Mammary microvascular endothelial cell (primary cell): ENCODE results near the gene ECM1. TPM values are rescaled to one million over a fixed set of nuclear protein-coding genes. Genes with fewer than 3 reads are reported as not detected.

Source experiments
- total RNA-seq: library from RNA; depleted of rRNA; stranded (reverse); fragments of >200 nt; gene quantifications from 2 replicates; pipeline ENCODE4 v1.2.3, GENCODE V29; 2015

The ECM1 gene
- total RNA-seq = 1.5 and 2.1 TPM in 2 replicates

DNA sequence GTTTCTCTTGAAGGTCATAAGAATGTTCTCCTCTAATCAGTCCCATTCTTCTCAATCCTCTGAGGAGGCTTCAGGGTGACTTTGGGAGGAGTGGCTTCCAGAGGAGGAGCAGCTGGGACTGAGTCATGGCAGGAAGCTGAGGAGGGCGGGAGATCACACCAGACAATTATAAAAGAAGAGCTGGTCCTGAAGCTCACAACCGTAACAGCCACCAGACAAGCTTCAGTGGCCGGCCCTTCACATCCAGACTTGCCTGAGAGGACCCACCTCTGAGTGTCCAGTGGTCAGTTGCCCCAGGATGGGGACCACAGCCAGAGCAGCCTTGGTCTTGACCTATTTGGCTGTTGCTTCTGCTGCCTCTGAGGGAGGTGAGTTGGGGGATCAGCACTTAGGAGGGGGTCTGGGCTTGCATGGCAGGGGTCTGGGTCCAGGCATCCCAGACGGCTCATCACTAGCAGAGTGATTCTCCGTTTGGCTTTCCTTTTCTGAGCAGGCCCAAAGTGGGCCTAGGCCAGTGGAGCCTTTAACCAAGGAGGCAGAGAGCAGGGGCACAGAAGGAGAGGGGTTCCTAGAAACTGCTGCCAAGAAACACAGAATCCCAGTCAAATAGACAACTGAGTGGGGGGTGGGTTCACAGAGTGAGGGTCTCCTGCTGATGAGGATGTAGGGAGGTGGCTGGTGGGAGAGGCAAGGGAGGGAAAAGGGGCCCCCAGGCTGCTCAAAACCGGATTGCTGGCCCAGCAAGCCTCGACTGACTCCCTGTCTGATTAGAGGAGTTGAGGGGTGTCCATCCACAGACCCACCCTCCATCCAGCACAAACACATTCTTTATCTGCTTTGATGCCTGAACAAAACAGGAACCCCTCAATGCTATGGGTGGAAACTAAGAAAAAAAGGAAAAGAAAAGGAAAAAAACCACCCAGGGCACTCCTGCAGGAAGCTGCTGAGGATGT, at the start of gene ECM1:
Gene ECM1 (plus strand): TSS at position 198 of the 953 bp plus-strand sequence. CDS start 101 bp downstream, at position 299.

DNA sequence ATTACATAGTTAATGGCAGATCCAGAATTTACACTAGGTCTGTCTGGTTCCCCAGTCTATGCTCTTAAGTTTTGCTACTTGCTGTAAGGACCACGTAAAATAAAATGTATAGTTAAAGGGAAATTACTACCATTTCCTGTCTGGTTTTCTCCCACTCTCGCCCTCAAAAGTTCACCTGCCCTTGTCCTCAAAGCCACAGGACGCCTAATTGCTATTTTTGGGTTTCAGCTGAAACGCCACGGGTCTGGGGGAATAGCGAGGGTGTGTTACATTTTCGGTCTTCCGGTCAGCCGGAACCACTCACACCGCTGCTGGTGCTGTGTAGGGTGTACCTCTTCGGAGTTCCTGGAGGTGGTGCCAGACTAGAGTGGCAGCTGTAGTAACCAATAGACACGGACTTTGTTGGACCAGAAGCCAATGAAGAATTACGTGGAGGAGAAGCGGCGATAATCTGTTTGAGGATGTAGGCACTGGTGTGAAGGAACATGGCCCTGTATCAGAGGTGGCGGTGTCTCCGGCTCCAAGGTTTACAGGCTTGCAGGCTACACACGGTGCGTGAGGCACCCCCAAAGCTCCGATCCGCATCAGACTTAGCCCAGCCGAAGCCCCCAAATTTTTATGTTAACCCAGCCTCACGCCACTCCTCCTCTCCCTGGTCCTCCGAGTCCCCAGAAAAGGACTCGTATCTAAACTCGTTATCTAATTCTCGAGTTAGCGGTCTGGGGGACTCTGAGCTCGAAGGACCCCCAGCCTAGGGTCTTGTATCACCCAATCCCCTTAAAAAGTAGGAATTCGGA, 20.7 kb upstream of the ECM1 start, which contains the start of gene TARS2:
Gene TARS2 (plus strand): TSS at position 454 of the 797 bp plus-strand sequence. CDS start 32 bp downstream, at position 486.

DNA sequence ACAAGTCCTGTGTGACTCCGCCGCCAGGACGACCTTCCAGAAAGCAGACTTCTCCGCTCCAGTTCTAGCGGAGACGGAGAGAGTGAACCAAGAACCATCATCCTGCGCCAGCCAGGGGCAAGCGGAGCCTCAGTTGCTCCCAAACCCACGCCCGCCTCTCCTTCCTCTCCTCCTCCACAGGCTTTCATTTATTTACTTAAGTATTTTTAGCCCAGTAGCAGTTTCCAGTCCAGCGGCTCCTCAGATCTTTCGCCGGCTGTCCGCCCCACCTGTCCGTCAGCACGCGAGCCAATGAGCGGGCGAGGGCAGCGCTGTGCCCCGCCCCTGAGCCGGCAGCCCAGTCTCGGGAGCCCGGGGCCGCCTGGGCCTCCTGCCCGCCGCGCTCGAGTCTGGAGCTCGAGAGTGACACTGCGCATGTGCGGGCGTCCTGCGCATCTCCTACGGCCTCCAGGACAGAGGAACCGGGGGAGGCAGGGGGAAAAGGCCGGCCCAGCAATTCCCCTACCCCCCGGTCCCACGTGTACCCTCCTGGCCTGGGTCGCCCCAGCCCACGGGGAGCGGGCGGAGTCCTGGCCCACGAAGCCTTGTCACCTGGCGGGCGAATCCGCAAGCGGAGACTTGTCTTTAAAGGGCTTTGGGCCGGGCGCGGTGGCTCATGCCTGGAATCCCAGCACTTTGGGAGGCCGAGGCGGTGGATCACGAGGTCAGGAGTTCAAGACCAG, 7.6 kb downstream of the ECM1 start, which contains the start of gene FALEC:
Gene FALEC (plus strand): TSS at position 425 of the 722 bp plus-strand sequence.

DNA sequence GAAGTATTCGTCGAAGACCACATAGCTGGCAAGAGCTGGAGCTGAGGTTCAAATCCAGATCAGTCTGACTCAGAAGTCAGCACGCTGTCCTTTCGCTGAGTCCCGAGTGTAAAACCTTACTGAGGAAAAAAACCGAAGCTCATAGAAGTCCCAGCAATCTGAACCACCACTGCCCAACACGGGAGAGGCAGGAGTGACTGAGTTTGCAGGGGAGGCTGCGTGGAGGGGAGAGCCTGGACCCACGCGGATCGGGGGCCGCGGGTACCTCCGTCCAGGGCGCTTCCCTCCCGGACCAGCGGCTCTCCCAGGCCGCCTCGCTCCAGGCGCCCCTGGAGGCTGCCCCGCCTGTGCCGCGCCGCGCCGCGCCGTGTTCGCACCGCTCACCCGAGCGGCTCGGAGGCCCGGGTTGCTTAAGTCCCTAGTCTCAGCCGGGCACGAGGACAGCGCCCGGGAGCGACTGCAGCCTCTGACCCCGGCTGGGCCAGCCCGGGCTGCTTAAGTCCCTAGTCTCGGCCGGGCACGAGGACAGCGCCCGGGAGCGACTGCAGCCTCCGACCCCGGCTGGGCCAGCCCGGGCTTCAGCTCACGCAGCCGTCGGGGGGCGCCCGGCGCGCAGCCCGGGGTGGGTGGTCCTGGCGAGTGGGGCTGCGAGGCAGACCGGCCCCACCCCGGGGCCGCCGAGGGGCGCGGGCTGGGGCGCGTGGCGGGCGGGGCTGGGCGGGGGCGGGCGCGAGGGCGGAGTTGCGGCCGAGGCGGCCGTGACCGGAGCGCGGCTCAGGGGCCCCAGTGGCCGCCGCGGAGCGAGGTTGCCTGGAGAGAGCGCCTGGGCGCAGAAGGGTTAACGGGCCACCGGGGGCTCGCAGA, 41.0 kb downstream of the ECM1 start, which contains the start of gene ADAMTSL4:
Gene ADAMTSL4 (plus strand): TSS at position 777 of the 864 bp plus-strand sequence. CDS start 2,881 bp downstream, outside the sequence.

Other genes starting within 250 kb of the ECM1 start
- 146 and 148 TPM in 2 replicates for gene APH1A, start 239.1 kb upstream of the ECM1 start, total RNA-seq
- 45.0 and 60.8 TPM in 2 replicates for gene C1orf54, start 235.3 kb upstream of the ECM1 start, total RNA-seq
- gene CIART, start 225.6 kb upstream of the ECM1 start, total RNA-seq = 0.60 and 1.1 TPM in 2 replicates
- gene MRPS21, start 214.2 kb upstream of the ECM1 start, total RNA-seq = 44.3 and 55.1 TPM in 2 replicates
- gene PRPF3, start 186.6 kb upstream of the ECM1 start, total RNA-seq = 30.2 and 34.8 TPM in 2 replicates
- gene RPRD2, start 144.0 kb upstream of the ECM1 start, total RNA-seq = 7.2 and 8.9 TPM in 2 replicates
- gene TARS2, start 20.7 kb upstream of the ECM1 start, total RNA-seq = 15.6 and 19.0 TPM in 2 replicates
- gene FALEC, start 7.6 kb downstream of the ECM1 start, total RNA-seq = not detected in 2 replicates
- 0.40 and 0.44 TPM in 2 replicates for gene ADAMTSL4, start 41.3 kb downstream of the ECM1 start, total RNA-seq
- gene MCL1, start 71.5 kb downstream of the ECM1 start, total RNA-seq = 237 and 239 TPM in 2 replicates
- gene ENSA, start 121.5 kb downstream of the ECM1 start, total RNA-seq = 242 and 333 TPM in 2 replicates
- 25.8 and 31.0 TPM in 2 replicates for gene GOLPH3L, start 189.0 kb downstream of the ECM1 start, total RNA-seq
- gene HORMAD1, start 212.8 kb downstream of the ECM1 start, total RNA-seq = not detected in 2 replicates